ENCODE measurements around the gene RASL12. TPM values are rescaled to one million over a fixed set of nuclear protein-coding genes. Genes with fewer than 3 reads are reported as not detected.

RASL12 gene
- total RNA-seq, 1 donor from 2014 or later, result 1.5 TPM

GRCh38 chr15:65052956-65053355, 14.8 kb downstream of the RASL12 start:
- no peak for DNase-seq (ENCODE audit: low read depth, low spot score)
- Mint-ChIP-seq H3K4me1 (peaks cover 36% of the 10 kb centered on the region), H3K9me3 (no peaks in the 10 kb centered on the region), H3K4me3 (no peak overlapping the region), H3K36me3 (ENCODE audit: low read depth) (no peaks in the 10 kb centered on the region), H3K27ac (ENCODE audit: unreplicated experiment) (no peak overlapping the region), H3K27me3 (ENCODE audit: low read depth) (no peaks in the 10 kb centered on the region)
- TF ChIP-seq CTCF (conservative IDR thresholded peaks at IDR 0.05), result no peak

- H3K4me3 Mint-ChIP-seq, result no peak overlapping the region
Measured at GRCh38 chr15:65051266-65051665, 16.5 kb downstream of the RASL12 start.

GRCh38 chr15:65050270-65050669, 17.5 kb downstream of the RASL12 start:
- no peak for DNase-seq (ENCODE audit: low read depth, low spot score)
- no peaks in the 10 kb centered on the region for H3K9me3 Mint-ChIP-seq
- no peaks in the 10 kb centered on the region for H3K36me3 Mint-ChIP-seq (ENCODE audit: low read depth)
- H3K27me3 Mint-ChIP-seq (ENCODE audit: low read depth), result no peaks in the 10 kb centered on the region
- peaks cover 28% of the 10 kb centered on the region for H3K4me1 Mint-ChIP-seq
- TF ChIP-seq CTCF (conservative IDR thresholded peaks at IDR 0.05), result no peak
- no peak overlapping the region for H3K27ac Mint-ChIP-seq (ENCODE audit: unreplicated experiment)
- H3K4me3 Mint-ChIP-seq, result peak overlapping the region; percentile 82

More at GRCh38 chr15:65051266-65051665, 16.5 kb downstream of the RASL12 start:
- no peaks in the 10 kb centered on the region for H3K36me3 Mint-ChIP-seq (ENCODE audit: low read depth)
- no peak for TF ChIP-seq CTCF (conservative IDR thresholded peaks at IDR 0.05)
- no peaks in the 10 kb centered on the region for H3K27me3 Mint-ChIP-seq (ENCODE audit: low read depth)
- DNase-seq (ENCODE audit: low read depth, low spot score), result no peak
- H3K4me1 Mint-ChIP-seq, result peaks cover 27% of the 10 kb centered on the region
- no peaks in the 10 kb centered on the region for H3K9me3 Mint-ChIP-seq
- no peak overlapping the region for H3K27ac Mint-ChIP-seq (ENCODE audit: unreplicated experiment)

DNA sequence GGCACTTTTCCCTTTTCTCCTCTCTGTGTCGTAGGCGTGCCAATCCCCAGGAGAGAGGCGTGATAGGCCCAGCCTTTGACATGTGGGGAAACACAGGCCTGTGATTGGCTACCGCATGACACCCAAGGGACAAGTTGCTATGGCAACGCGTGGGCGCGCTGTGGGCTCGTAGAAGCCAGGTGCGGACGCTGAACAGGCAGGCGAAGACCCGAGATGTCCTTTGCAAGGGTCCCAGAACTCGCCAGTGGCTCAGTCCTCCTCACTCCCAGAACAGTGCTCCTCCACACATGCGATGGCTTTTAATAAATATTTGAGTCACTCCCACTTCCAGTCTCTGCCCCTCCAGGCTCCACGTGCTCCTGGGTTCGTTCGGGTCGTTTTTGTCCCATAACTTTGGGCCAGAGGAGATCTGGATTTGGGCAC, 18.4 kb downstream of the RASL12 start:
- TF ChIP-seq CTCF (conservative IDR thresholded peaks at IDR 0.05), result no peak
- no peaks in the 10 kb centered on the region for H3K36me3 Mint-ChIP-seq (ENCODE audit: low read depth)
- H3K27ac Mint-ChIP-seq (ENCODE audit: unreplicated experiment), result peak overlapping the region; percentile 57
- H3K27me3 Mint-ChIP-seq (ENCODE audit: low read depth), result no peaks in the 10 kb centered on the region
- H3K9me3 Mint-ChIP-seq, result no peaks in the 10 kb centered on the region
- H3K4me3 Mint-ChIP-seq, result peak overlapping the region; percentile 82
- H3K4me1 Mint-ChIP-seq, result peaks cover 34% of the 10 kb centered on the region
- DNase-seq (ENCODE audit: low read depth, low spot score), result peak; percentile 85

GRCh38 chr15:65048241-65048640, 19.6 kb downstream of the RASL12 start:
- Mint-ChIP-seq H3K36me3 (ENCODE audit: low read depth) (no peaks in the 10 kb centered on the region), H3K4me3 (no peak overlapping the region), H3K9me3 (no peaks in the 10 kb centered on the region), H3K4me1 (peaks cover 30% of the 10 kb centered on the region), H3K27ac (ENCODE audit: unreplicated experiment) (no peak overlapping the region), H3K27me3 (ENCODE audit: low read depth) (no peaks in the 10 kb centered on the region)
- DNase-seq (ENCODE audit: low read depth, low spot score), result no peak
- TF ChIP-seq CTCF (conservative IDR thresholded peaks at IDR 0.05), result no peak

Data from neural crest cell (in vitro differentiated cells).